ENCODE measurements around the gene ABCE1. TPM values are rescaled to one million over a fixed set of nuclear protein-coding genes. Genes with fewer than 3 reads are reported as not detected.
A peak's percentile ranks its signal among the peaks of the same experiment; 100 is the strongest.

The ABCE1 gene
- total RNA-seq = 47.1 TPM

GRCh38 chr4:145097821-145098674, at the start of gene ABCE1, which contains the start of gene ANAPC10:
Gene ABCE1, plus strand, starts transcription at chr4:145098311. Its CDS starts 6,102 bp downstream, at chr4:145104413.
Gene ANAPC10, minus strand, starts transcription at chr4:145098196. Its CDS starts 2,097 bp downstream, at chr4:145096099.
- no peaks in the 10 kb centered on the region for H3K27me3 ChIP-seq
- TF ChIP-seq POLR2A (IDR thresholded peaks at IDR 0.05) (peak in 1 of 2 donors; percentile 51), POLR2AphosphoS5 (IDR thresholded peaks at IDR 0.05; ENCODE audit: insufficient read depth in 1 of 2, low read depth in 1 of 2) (peak; percentile 92 to 96)
- TF ChIP-seq, protein P1, sequence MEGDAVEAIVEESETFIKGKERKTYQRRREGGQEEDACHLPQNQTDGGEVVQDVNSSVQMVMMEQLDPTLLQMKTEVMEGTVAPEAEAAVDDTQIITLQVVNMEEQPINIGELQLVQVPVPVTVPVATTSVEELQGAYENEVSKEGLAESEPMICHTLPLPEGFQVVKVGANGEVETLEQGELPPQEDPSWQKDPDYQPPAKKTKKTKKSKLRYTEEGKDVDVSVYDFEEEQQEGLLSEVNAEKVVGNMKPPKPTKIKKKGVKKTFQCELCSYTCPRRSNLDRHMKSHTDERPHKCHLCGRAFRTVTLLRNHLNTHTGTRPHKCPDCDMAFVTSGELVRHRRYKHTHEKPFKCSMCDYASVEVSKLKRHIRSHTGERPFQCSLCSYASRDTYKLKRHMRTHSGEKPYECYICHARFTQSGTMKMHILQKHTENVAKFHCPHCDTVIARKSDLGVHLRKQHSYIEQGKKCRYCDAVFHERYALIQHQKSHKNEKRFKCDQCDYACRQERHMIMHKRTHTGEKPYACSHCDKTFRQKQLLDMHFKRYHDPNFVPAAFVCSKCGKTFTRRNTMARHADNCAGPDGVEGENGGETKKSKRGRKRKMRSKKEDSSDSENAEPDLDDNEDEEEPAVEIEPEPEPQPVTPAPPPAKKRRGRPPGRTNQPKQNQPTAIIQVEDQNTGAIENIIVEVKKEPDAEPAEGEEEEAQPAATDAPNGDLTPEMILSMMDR (IDR thresholded peaks at IDR 0.05) = no peak
- H3K4me3 ChIP-seq = peak within 1 kb of the TSS; percentile 77 to 91
- H3K9me3 ChIP-seq = no peaks in the 10 kb centered on the region
- H3K4me1 ChIP-seq = peaks cover 55% of the 10 kb centered on the region
- peak within 1 kb of the TSS; percentile 90 for H3K27ac ChIP-seq
- H3K36me3 ChIP-seq = peaks cover 0 to 30% of the 10 kb centered on the region in 2 donors
- peak in 1 of 2 donors; percentile 97 for DNase-seq (ENCODE audit: extremely low spot score in 2 of 2)
- intact Hi-C loops (cut with DNase I) = no loop called here

DNA sequence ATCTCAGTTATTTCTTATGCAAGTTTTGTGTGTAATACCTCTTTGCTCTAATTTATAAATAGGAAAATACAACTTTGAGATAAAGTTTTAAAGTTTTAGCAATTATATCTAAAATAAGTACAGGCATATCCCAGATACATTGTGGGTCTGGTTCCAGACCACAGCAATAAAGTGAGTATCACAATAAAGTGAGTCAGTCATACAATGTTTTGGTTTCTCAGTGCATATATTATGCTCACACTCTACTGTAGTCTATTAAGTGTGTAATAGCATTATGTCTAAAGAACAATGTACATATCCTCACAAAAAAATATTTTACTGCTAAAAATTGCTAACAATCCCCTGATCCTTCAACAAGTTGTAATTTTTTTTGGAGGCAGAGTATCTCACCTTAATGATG, 49.3 kb upstream of the ABCE1 start:
- no peak for TF ChIP-seq POLR2AphosphoS5 (IDR thresholded peaks at IDR 0.05; ENCODE audit: insufficient read depth in 1 of 2, low read depth in 1 of 2)
- TF ChIP-seq, protein P1 (IDR thresholded peaks at IDR 0.05) = no peak
- TF ChIP-seq POLR2A (IDR thresholded peaks at IDR 0.05) = no peak
- peaks cover 7% of the 10 kb centered on the region for H3K4me1 ChIP-seq
- H3K4me3 ChIP-seq = no peak overlapping the region
- no peak overlapping the region for H3K27ac ChIP-seq
- no peaks in the 10 kb centered on the region for H3K36me3 ChIP-seq
- no peaks in the 10 kb centered on the region for H3K9me3 ChIP-seq
- no peaks in the 10 kb centered on the region for H3K27me3 ChIP-seq
- DNase-seq (ENCODE audit: extremely low spot score in 2 of 2) = no peak
- intact Hi-C loops (cut with DNase I) = no loop called here

DNA sequence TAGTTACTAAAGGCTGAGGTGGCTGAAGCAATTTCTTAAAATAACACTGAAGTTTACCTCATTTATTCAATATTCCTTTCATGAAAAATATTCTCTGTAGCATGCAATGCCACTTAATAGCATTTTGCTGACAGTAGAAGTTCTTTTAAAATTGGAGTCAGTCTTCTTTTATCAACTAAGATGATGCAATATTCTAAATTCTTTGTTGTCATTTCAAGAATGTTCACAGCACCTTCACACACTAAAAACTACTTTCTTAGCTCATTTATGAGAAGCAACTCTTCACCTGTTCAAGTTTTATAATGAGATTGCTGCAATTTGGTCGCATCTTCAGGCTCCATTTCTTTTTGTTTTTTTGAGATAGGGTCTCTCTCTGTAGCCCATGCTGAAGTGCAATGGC, 48.9 kb upstream of the ABCE1 start:
- Histone ChIP-seq H3K36me3 (no peaks in the 10 kb centered on the region), H3K27ac (no peak overlapping the region), H3K9me3 (no peaks in the 10 kb centered on the region), H3K27me3 (no peaks in the 10 kb centered on the region), H3K4me1 (peaks cover 7% of the 10 kb centered on the region), H3K4me3 (no peak overlapping the region)
- DNase-seq (ENCODE audit: extremely low spot score in 2 of 2) = no peak
- no peak for TF ChIP-seq POLR2AphosphoS5 (IDR thresholded peaks at IDR 0.05; ENCODE audit: insufficient read depth in 1 of 2, low read depth in 1 of 2)
- TF ChIP-seq POLR2A (IDR thresholded peaks at IDR 0.05) = no peak
- TF ChIP-seq, protein P1 (IDR thresholded peaks at IDR 0.05) = no peak
- intact Hi-C loops (cut with DNase I) = no loop called here

DNA sequence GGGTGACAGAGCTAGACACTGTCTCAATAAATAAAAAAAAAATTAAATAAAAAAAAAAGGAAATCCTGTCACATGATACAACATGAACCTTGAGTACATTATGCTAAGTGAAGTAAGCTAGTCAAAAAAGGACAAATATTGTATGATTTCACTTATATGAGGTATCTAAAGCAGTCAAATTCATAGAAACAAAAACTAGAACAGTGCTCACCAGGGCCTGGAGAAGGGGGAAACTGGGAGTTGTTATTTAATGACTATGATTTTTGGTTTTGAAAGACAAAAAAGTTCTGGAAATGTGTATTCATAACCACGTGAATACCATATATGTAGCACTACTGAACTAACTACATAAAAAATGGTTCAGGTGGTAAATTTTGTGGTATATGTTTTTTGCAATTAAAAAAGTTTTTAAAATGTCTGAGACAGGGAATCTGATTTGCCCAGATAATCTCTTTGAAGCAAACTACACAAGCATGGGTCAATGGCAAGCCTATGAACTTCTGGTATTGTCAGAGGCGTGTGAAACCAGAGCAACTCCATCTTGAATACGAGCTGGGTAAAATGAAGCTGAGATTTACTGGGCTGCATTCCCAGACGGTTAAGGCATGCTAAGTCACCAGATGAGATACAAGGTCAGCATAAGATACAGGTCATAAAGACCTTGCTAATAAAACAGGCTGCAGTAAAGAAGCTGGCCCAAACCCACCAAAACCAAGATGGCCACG, 42.4 kb upstream of the ABCE1 start:
- no peaks in the 10 kb centered on the region for H3K27me3 ChIP-seq
- no peaks in the 10 kb centered on the region for H3K9me3 ChIP-seq
- TF ChIP-seq, protein P1 (IDR thresholded peaks at IDR 0.05) = no peak
- no peak for TF ChIP-seq POLR2A (IDR thresholded peaks at IDR 0.05)
- TF ChIP-seq POLR2AphosphoS5 (IDR thresholded peaks at IDR 0.05; ENCODE audit: insufficient read depth in 1 of 2, low read depth in 1 of 2) = no peak
- H3K4me1 ChIP-seq = no peaks in the 10 kb centered on the region
- DNase-seq (ENCODE audit: extremely low spot score in 2 of 2) = no peak
- intact Hi-C loops (cut with DNase I) = loop anchor here (10.0 kb wide), 1 partner anchor 881 kb away; no protein-coding TSS in a partner anchor
- no peaks in the 10 kb centered on the region for H3K36me3 ChIP-seq
- H3K27ac ChIP-seq = no peak overlapping the region
- H3K4me3 ChIP-seq = no peak overlapping the region
